T-helper 1 cell treated with Interleukin-12 subunit alpha and Interleukin-12 subunit beta and Interleukin-4 antibody, amounts not matched to agents 30 μg/mL and 1 μg/mL, for 36 hours (primary cell): ENCODE data around the gene MYOD1.

Source experiments
- H3K27ac Mint-ChIP-seq: one replicate; pipeline ENCODE4 v1.8.0; 2021; ENCODE audit warnings: mild to moderate bottlenecking, mixed read lengths
- H3K27me3 Mint-ChIP-seq: one replicate; pipeline ENCODE4 v1.8.0; 2021; ENCODE audit warnings: low read depth, mixed read lengths
- H3K36me3 Mint-ChIP-seq: one replicate; pipeline ENCODE4 v1.8.0; 2021; ENCODE audit warnings: low read depth, mixed read lengths
- H3K4me1 Mint-ChIP-seq: one replicate; pipeline ENCODE4 v1.8.0; 2021; ENCODE audit warnings: low read depth, mixed read lengths
- H3K4me3 Mint-ChIP-seq: one replicate; pipeline ENCODE4 v1.8.0; 2021; ENCODE audit warnings: mild to moderate bottlenecking, moderate library complexity, mixed read lengths
- H3K9me3 Mint-ChIP-seq: one replicate; pipeline ENCODE4 v1.8.0; 2021; ENCODE audit warnings: mixed read lengths

The MYOD1 gene

GRCh38 chr11:17718510-17718962 is 835 bp upstream of the MYOD1 start:
- Mint-ChIP-seq H3K4me3 (no peak overlapping the region), H3K4me1 (no peaks in the 10 kb centered on the region), H3K27ac (no peak overlapping the region), H3K9me3 (no peaks in the 10 kb centered on the region), H3K36me3 (no peaks in the 10 kb centered on the region), H3K27me3 (peaks cover 31% of the 10 kb centered on the region)

DNA sequence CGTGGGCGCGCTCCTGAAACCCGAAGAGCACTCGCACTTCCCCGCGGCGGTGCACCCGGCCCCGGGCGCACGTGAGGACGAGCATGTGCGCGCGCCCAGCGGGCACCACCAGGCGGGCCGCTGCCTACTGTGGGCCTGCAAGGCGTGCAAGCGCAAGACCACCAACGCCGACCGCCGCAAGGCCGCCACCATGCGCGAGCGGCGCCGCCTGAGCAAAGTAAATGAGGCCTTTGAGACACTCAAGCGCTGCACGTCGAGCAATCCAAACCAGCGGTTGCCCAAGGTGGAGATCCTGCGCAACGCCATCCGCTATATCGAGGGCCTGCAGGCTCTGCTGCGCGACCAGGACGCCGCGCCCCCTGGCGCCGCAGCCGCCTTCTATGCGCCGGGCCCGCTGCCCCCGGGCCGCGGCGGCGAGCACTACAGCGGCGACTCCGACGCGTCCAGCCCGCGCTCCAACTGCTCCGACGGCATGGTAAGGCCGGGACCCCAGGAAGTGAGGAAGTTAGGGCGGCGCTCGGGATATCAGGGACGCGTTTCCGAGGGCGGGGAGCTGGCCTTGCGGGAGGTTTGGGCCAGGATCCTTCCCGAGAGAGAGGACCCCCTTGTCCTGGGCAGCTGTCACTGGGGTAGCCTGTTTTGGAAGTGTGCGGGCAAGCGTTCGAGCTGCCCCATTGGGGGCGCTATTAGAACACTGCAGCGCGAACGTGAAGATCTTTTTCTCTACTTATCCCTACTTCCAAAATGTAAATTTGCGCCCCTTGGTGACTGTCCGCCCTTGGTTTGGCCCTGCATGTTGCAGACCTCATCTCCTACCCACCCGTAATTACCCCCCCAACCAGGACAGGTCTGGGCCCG is 796 bp downstream of the MYOD1 start:
- Mint-ChIP-seq H3K4me3 (no peak overlapping the region), H3K9me3 (no peaks in the 10 kb centered on the region), H3K27ac (no peak overlapping the region), H3K4me1 (no peaks in the 10 kb centered on the region), H3K27me3 (peaks cover 43% of the 10 kb centered on the region), H3K36me3 (no peaks in the 10 kb centered on the region)

DNA sequence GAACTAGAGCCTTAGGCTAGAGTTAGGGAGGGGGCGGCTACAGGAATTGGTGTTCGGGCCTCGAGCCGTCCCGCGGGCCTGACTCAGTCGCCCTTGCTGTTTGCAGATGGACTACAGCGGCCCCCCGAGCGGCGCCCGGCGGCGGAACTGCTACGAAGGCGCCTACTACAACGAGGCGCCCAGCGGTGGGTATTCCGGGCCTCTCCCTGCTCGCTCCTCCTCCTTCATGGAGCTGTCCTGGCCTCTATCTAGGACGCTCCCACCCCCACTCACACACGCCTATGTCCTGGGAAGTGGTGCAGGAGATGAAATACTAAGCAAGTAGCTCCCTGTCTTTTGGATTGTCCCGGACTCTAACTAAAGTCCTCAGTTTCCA is 1.4 kb downstream of the MYOD1 start:
- Mint-ChIP-seq H3K27me3 (peaks cover 44% of the 10 kb centered on the region), H3K4me3 (no peak overlapping the region), H3K4me1 (no peaks in the 10 kb centered on the region), H3K36me3 (no peaks in the 10 kb centered on the region), H3K27ac (no peak overlapping the region), H3K9me3 (no peaks in the 10 kb centered on the region)

DNA sequence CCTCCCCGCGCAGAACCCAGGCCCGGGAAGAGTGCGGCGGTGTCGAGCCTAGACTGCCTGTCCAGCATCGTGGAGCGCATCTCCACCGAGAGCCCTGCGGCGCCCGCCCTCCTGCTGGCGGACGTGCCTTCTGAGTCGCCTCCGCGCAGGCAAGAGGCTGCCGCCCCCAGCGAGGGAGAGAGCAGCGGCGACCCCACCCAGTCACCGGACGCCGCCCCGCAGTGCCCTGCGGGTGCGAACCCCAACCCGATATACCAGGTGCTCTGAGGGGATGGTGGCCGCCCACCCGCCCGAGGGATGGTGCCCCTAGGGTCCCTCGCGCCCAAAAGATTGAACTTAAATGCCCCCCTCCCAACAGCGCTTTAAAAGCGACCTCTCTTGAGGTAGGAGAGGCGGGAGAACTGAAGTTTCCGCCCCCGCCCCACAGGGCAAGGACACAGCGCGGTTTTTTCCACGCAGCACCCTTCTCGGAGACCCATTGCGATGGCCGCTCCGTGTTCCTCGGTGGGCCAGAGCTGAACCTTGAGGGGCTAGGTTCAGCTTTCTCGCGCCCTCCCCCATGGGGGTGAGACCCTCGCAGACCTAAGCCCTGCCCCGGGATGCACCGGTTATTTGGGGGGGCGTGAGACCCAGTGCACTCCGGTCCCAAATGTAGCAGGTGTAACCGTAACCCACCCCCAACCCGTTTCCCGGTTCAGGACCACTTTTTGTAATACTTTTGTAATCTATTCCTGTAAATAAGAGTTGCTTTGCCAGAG is 2.0 kb downstream of the MYOD1 start:
- Mint-ChIP-seq H3K36me3 (no peaks in the 10 kb centered on the region), H3K4me1 (no peaks in the 10 kb centered on the region), H3K27me3 (peaks cover 47% of the 10 kb centered on the region), H3K4me3 (no peak overlapping the region), H3K9me3 (no peaks in the 10 kb centered on the region), H3K27ac (no peak overlapping the region)

- Mint-ChIP-seq H3K27ac (no peak overlapping the region), H3K4me1 (no peaks in the 10 kb centered on the region), H3K4me3 (no peak overlapping the region), H3K36me3 (no peaks in the 10 kb centered on the region), H3K9me3 (no peaks in the 10 kb centered on the region), H3K27me3 (peaks cover 49% of the 10 kb centered on the region)
Observed at GRCh38 chr11:17722000-17722643, 2.8 kb downstream of the MYOD1 start.

DNA sequence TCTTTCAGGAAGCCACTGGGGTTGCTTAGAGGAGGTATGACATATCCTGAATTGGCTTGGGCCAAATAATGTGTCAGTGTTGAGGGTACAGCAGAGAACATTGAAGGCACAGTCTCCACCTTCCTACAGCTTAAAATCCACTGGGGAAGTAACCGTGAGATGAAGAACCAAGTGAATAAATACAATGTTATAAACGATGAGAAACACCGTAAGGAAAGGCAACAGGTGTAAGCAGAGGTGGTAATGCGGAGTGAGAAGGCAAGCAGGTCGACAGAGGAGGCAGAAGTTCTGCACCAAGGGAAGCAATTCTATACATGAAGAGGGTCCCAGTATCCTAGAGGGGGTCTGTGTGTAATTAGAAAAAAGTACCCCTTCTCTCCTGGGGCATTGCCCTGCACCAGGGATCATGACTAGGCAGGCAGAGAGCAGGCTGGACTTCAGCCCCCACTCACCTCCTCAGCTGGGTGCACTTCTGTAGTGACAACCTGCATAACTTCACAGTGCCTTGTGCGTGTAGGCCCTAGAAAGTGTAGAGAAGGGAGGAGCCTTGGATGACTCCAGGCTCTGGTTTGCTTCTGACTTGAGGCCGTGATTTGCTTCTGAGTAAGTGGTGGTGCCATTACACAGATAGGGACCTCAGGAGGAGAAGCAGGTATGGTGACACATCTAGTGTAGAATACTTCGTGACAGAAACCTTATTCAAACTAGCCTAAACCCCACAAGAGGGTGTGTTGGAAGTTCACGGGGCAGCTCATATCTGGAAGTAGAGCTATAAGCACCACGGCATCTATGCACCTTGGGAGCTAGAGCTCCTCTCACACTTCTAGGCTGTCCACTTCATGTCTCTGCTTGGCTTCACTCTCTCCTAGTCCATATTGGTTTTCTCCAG is 4.9 kb downstream of the MYOD1 start:
- Mint-ChIP-seq H3K4me3 (no peak overlapping the region), H3K27me3 (peaks cover 57% of the 10 kb centered on the region), H3K4me1 (no peaks in the 10 kb centered on the region), H3K36me3 (no peaks in the 10 kb centered on the region), H3K27ac (no peak overlapping the region), H3K9me3 (no peaks in the 10 kb centered on the region)

DNA sequence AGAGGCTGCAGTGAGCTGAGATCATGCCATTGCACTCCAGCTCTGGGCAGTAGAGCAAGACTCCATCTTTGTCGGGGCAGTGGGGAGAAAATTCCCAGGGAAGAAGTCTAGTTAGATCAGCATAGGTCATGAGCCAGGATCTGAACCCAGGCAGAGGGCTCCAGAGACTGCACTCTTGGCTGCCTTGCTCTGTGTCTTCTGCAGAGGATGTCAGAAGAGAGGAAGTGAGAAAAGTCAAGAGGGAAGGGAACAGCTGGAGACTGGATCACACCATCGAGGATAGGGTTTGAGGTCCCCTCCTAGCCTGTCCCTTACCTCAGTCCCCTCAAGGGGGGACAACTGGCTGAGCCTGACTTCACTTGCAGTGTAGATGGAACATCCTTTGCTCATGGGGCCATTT is 5.8 kb downstream of the MYOD1 start:
- Mint-ChIP-seq H3K9me3 (no peaks in the 10 kb centered on the region), H3K4me1 (no peaks in the 10 kb centered on the region), H3K27me3 (peaks cover 61% of the 10 kb centered on the region), H3K4me3 (no peak overlapping the region), H3K36me3 (no peaks in the 10 kb centered on the region), H3K27ac (no peak overlapping the region)

DNA sequence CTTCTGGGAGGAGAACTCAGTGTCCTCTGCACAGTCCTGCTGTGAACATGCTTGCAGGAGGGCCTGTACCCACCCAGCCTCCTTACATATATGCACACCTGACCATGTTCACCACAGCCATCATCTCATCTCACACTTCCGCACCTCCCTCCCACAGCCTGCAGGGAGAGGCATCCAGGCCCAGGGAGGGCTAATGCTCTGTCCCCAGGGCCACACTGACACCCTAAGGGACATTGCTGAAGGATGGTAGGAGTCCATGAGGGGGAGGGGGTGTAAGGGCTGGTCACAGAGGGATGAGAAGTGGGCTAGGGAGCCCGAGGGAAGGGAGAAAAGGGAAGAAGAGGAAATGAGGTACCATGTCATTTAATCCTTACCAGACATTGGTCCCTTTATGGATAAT is 10.8 kb downstream of the MYOD1 start:
- Mint-ChIP-seq H3K4me3 (no peak overlapping the region), H3K4me1 (no peaks in the 10 kb centered on the region), H3K9me3 (no peaks in the 10 kb centered on the region), H3K27ac (no peak overlapping the region), H3K36me3 (no peaks in the 10 kb centered on the region), H3K27me3 (peaks cover 58% of the 10 kb centered on the region)

GRCh38 chr11:17730608-17731462 is 11.5 kb downstream of the MYOD1 start:
- Mint-ChIP-seq H3K4me3 (no peak overlapping the region), H3K27me3 (peaks cover 56% of the 10 kb centered on the region), H3K27ac (no peak overlapping the region), H3K4me1 (no peaks in the 10 kb centered on the region), H3K36me3 (no peaks in the 10 kb centered on the region), H3K9me3 (no peaks in the 10 kb centered on the region)

- no peak overlapping the region for H3K4me3 Mint-ChIP-seq
- H3K27me3 Mint-ChIP-seq, result peaks cover 69% of the 10 kb centered on the region
Observed at GRCh38 chr11:17733261-17733660, 13.9 kb downstream of the MYOD1 start.

GRCh38 chr11:17734418-17734911 is 15.1 kb downstream of the MYOD1 start, which contains the start of gene KCNC1:
Gene KCNC1, plus strand, starts transcription at chr11:17734781. Its CDS starts 1,222 bp downstream, at chr11:17736003.
- H3K27ac Mint-ChIP-seq, result no peak within 1 kb of the TSS
- peak within 1 kb of the TSS; percentile 40 for H3K4me3 Mint-ChIP-seq
- H3K9me3 Mint-ChIP-seq, result no peaks in the 10 kb centered on the region
- no peaks in the 10 kb centered on the region for H3K4me1 Mint-ChIP-seq
- no peaks in the 10 kb centered on the region for H3K36me3 Mint-ChIP-seq
- peaks cover 60% of the 10 kb centered on the region for H3K27me3 Mint-ChIP-seq

More at GRCh38 chr11:17733261-17733660, 13.9 kb downstream of the MYOD1 start:
- Mint-ChIP-seq H3K27ac (no peak overlapping the region), H3K9me3 (no peaks in the 10 kb centered on the region), H3K36me3 (no peaks in the 10 kb centered on the region), H3K4me1 (no peaks in the 10 kb centered on the region)

- Mint-ChIP-seq H3K27ac (no peak overlapping the region), H3K36me3 (no peaks in the 10 kb centered on the region), H3K27me3 (peaks cover 57% of the 10 kb centered on the region), H3K4me3 (no peak overlapping the region), H3K4me1 (no peaks in the 10 kb centered on the region), H3K9me3 (no peaks in the 10 kb centered on the region)
Observed at GRCh38 chr11:17734986-17735817, 15.8 kb downstream of the MYOD1 start.
